Choroid plexus epithelial cell (primary cell): Measurements from ENCODE around the gene HMGCS1.

Experiments used
- DNase-seq: peaks from one replicate; pipeline ENCODE4 v3.0.0-alpha.2; 2010; ENCODE audit warnings: low read depth
- H3K4me3 ChIP-seq: 2 replicates; pipeline ENCODE4 v1.5.1; 2011; ENCODE audit warnings: low read depth, mild to moderate bottlenecking, control low read depth, low read length, moderate library complexity
- CTCF ChIP-seq: conservative IDR thresholded peaks from 2 replicates; pipeline ENCODE4 v1.5.1; 2011; ENCODE audit warnings: low read depth, mild to moderate bottlenecking, control low read depth, inconsistent platforms, low read length, moderate library complexity

The HMGCS1 gene

GRCh38 chr5:43243270-43243669 lies 69.9 kb downstream of the HMGCS1 start:
- no peak for TF ChIP-seq CTCF

DNA sequence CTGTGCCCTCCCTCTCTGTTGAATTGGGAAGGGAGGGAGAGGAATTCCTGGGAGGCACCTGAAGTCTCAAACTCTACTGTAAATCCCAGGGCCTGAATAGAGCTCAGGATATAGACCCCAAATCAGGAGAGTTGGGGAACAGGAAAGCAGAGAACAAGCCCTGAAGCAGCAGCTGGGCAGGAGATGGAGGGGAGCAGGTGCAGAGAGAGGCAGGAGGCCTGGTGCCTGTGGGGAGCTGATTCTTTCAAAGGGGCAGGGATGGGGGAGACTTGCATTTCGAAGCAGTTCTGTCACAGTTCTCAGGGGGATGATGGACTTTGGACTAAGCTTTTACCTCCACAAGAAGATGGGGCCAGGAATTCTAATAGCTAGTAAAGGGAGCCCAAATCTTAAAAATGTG lies 71.0 kb downstream of the HMGCS1 start:
- no peak for DNase-seq
- no peak for TF ChIP-seq CTCF
- no peak overlapping the region for H3K4me3 ChIP-seq

More at GRCh38 chr5:43243270-43243669, 69.9 kb downstream of the HMGCS1 start:
- no peak overlapping the region for H3K4me3 ChIP-seq
- no peak for DNase-seq
